HPDE6-E6E7 (cell line): ENCODE results near the gene BCL2L13.

Experiments used
- DNase-seq: peaks from one replicate; pipeline ENCODE4 v3.0.0; 2011; ENCODE audit warnings: missing footprints; ENCODE audit errors: extremely low spot score

Gene BCL2L13

DNA sequence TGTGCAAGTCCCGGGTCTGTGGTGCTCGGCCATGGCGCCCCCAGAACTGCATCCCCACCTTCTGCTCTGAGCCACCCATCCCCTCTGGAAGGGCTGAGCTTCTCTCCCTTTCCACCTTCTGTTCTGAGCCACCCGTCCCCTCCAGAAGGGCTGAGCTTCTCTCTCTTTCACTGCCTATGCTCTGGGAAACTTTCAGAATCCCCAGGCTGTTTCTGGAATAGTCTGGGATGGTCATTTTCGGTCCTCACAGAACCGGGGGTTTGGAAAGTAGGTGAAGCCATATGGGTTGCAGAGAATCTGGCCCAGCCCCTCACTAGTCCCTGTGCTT lies 139.1 kb downstream of the BCL2L13 start:
- DNase-seq = no peak

DNA sequence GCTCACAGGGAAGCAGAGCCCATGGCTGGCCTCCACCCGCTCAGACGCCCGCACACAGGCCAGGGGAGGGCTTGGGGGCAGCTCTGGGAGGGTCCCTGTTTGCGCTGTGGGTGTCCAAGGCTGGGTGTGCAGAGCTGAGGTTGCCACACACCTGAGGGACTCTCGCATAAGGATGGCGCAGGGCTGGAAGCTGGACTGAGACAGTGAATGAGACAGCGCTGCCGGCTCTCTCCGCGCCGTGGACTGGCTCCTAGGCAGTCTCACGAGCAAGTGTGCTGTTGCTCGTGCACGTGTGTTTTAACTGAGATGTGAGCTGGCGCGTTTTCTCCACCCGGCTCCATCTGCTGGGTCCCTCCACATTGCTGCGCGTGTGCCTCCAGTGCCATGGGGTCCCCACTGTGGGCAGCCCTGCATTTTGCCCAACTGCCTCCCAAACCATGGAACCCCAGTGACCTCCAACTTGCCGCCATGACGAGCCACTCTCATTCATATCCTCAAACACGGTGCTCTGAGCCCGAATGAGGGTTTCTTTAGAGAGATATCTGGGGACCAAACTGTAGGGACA lies 139.9 kb downstream of the BCL2L13 start:
- DNase-seq = no peak

DNA sequence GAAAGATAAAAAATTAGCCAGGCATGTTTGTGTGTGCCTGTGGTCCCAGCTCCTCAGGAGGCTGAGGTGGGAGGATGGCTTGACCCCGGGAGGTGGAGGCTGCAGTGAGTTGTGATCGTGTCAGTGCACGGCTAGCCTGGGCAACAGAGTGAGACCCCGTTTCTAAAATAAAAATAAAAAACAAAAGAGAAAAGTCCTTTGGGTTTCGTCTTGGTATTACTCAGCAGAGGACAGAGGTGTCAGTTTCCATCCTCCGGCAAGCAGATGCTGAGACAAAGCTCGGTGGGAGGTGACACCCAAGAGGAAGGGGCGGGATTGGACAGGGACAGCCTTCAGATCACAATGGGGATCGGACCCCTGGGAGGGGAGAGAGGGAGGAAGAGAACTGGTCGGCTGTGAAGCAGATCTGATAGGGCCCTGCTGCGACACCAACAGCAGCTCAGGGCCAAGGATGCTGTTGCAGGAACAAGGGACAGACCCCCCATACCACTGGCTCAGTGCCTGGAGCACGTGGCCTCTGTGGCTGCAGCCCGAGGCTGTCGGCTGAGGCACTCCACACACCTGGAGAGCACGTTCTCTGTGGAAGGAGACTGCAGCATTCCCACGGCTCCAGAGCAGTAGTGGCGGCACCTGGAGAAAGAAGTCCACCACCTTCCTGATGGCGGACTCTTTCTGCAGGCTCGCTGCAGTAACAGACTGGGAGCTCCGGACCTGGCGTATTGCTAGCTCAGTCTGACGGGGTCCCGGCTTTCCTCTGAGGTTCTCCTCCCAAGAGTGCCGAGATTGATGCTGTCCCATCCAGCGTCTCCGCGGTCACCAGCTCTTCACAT lies 140.9 kb downstream of the BCL2L13 start:
- no peak for DNase-seq

DNA sequence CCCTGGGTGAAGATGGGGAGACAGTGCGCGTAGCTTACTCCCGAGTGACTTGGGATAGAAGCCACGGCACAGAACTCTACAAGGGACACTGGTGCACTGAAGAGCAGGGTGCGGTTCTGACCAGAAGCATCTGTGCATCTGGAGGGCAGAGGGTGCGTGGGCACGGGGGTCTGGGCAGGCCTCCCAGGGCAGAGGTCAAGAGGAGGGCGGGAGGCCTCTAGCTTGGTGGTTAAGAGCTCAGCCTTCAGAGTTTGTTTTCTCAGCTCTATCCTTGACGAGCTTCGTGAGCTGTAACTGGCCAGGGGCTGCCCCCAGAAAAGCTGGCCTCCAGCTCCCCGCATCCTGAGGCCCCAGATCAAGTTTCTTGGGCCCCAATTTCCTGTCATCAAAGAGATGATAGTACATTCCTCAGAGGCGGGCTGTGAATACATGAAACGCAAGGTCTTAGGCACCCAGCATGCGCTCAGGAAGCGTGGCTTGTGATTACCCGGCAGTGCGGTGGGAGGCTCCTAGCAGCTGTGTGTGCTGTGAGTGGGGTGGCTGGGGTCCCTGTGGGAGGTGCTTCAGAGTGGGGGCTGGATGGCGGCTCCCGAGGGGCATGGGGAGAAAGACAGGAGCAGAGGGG lies 141.7 kb downstream of the BCL2L13 start:
- no peak for DNase-seq
